ENCODE data around the gene MRPS7.

MRPS7 gene

DNA sequence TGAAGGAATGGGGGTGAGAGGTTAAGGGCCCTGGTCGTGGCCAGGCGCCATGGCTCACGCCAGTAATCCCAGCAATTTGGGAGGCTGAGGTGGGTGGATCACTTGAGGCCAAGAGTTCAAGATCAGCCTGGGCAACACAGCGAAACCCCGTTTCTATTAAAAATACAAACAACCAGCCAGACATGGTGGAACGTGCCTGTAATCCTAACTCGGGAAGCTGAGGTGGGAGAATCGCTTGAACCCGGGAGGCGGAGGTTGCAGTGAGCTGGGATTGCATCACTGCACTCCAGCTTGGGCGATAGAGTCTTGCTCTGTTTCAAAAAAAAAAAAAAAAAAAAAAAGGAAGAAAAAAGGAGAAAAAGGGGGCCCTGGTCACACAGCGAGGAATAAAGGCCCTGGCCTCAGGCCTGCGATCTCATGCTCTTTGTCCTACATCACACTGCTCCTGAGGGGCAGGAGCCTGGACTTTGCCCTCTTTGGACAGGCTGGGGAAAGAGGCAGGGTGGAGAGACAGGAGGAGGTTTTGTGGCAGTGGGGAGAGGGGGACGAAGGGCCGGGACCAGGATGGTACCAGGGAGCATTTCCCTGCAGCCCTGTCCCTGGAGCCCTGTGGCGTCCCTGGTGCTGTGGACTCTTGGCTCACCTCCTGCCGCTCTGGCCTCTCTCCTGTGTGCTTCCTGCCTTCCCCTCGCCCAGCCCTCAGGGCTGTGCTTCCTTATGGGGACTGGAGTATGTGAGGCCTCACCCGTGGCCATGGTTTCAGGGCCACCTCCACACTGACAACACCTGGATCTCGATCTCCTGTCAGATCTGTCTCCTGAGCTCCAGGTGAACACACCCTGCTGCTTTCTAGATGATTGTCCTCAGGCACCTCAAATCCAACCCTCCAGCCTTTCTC lies 47.3 kb downstream of the MRPS7 start:
- no peak for DNase-seq (ENCODE audit: low spot score)

DNA sequence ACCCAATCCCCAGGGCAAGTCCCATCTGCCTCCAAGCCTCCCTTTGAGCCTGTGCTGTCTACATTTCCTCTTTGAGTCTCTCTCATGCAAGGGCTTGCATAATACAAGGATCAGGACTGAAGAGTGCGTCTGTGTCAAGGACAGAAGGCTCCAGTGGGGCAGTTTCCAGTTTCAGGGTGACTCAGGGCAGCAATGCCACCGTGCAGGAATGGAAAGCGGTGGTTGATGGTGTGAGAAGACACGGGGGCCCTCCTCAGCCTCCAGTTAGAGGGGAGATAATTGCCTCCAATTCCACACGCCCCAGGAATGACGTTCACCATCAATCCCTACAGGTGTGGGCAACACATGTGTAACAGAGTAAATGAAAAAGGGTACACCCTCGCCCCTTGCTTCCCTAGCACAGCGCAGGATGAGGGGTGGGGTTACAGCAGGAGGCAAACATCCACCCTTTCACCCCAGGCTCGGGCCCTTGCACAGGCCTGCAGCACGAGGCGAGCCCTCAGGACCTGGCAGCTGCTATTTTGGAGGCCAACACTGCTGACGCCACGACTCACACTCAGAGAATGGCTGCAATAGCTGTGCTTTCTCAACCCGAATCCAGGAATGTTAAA lies 52.4 kb downstream of the MRPS7 start:
- DNase-seq (ENCODE audit: low spot score): no peak

DNA sequence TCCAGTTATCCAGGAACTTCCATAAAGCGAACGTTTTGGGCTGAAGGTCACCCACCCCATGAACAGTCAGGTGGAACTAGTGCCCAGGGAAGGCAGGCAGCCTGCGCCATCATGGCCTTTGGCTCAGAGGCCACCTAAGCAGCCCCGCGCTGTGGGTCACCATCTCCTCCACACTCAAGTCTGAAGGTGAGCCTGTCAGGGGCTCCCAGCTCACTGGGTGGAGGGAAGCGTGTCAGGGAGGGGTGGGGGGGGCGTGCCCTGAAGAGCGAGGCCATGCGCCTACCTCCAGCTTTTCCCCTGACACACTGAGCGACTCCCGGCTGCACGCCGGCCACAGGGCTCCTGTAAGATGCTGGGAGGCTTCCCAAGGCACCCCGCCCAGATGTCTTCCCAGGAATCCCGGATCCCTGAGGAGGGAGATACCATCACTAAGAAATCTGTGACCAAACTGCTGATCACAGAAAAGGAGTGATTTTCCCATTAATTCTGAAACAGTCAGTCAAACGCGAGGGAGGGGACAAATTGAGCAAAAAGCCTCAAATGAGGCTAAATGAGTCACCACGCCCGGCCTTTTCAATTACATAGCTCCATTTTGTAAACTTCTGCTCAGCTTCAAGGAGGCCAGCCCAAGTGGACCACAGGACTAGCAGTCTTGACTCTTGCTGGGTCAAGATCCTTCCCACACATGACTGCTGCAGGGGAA lies 54.0 kb downstream of the MRPS7 start:
- no peak for DNase-seq (ENCODE audit: low spot score)
